Lower leg skin (tissue), 4 donors: Measurements from ENCODE around the gene IGFBP7. TPM values are rescaled to one million over a fixed set of nuclear protein-coding genes. Genes with fewer than 3 reads are reported as not detected.

Source experiments
- DNase-seq, 2 donors: peaks; one replicate each; pipeline ENCODE4 v3.0.0-alpha.2; 2019; ENCODE audit warnings: low spot score in 2 of 2
- H3K4me3 ChIP-seq: fragments of 200-600 bp; sonication (generic); 2 replicates; pipeline ENCODE4 v1.5.1; 2017; ENCODE audit warnings: mild to moderate bottlenecking, low read depth; ENCODE audit not compliant: poor library complexity, severe bottlenecking
- CTCF ChIP-seq, 3 donors: fragments of 450-650 bp; IDR thresholded peaks; one replicate each; pipeline ENCODE4 v1.5.1; 2016; ENCODE audit warnings: antibody characterized with exemption in 3 of 3, mild to moderate bottlenecking in 3 of 3, moderate library complexity in 2 of 3
- POLR2A ChIP-seq, 2 donors: fragments of 450-650 bp; IDR thresholded peaks; one replicate each; pipeline ENCODE4 v1.6.1; 2016 to 2017; ENCODE audit warnings: antibody characterized with exemption in 2 of 2, mild to moderate bottlenecking in 1 of 2, moderate library complexity in 1 of 2
- WGBS, 2 donors: methylation state at CpG; one replicate each; pipeline ENCODE4 v1.1.5; 2018; 5-methylcytosine and 5-hydroxymethylcytosine counted together
- intact Hi-C: fragments of 100-400 bp; cut with DNase I; formaldehyde crosslinking; loops from one replicate; pipeline ENCODE4 v1.15.0; 2023; ENCODE audit warnings: low total_unique reads
- total RNA-seq, 4 donors: library from RNA; depleted of rRNA; stranded (reverse); fragments of >200 nt; gene quantifications; one replicate each; pipeline ENCODE4 v1.1.0, GENCODE V29; 2016

Gene IGFBP7
- total RNA-seq, 4 donors from 2014 or later: 122 to 324 (median 168) TPM

GRCh38 chr4:57148831-57149505, 38.8 kb upstream of the IGFBP7 start:
- WGBS, 2 donors: 56 to 69% methylated on average over 1 of the region's 1 CpG
- no peak for DNase-seq
- no peak for TF ChIP-seq POLR2A (IDR thresholded peaks at IDR 0.05)
- TF ChIP-seq CTCF (IDR thresholded peaks at IDR 0.05): no peak
- no peak overlapping the region for H3K4me3 ChIP-seq
- intact Hi-C loops: no loop called here

GRCh38 chr4:57148177-57148576, 38.0 kb upstream of the IGFBP7 start:
- no peak for DNase-seq
- H3K4me3 ChIP-seq: no peak overlapping the region
- intact Hi-C loops: no loop called here
- no peak for TF ChIP-seq CTCF (IDR thresholded peaks at IDR 0.05)
- no peak for TF ChIP-seq POLR2A (IDR thresholded peaks at IDR 0.05)
- 94 to 100% methylated on average over 1 of the region's 1 CpG for WGBS, 2 donors

- WGBS, 2 donors: 69 to 78% methylated on average over 9 of the region's 9 CpGs
Measured at GRCh38 chr4:57147335-57148060, 37.3 kb upstream of the IGFBP7 start.

GRCh38 chr4:57146444-57146843, 36.3 kb upstream of the IGFBP7 start:
- DNase-seq: no peak
- intact Hi-C loops: no loop called here
- no peak for TF ChIP-seq POLR2A (IDR thresholded peaks at IDR 0.05)
- TF ChIP-seq CTCF (IDR thresholded peaks at IDR 0.05): no peak
- 86 to 88% methylated on average over 4 of the region's 4 CpGs for WGBS, 2 donors
- no peak overlapping the region for H3K4me3 ChIP-seq

More at GRCh38 chr4:57147335-57148060, 37.3 kb upstream of the IGFBP7 start:
- intact Hi-C loops: no loop called here
- DNase-seq: no peak
- no peak for TF ChIP-seq POLR2A (IDR thresholded peaks at IDR 0.05)
- TF ChIP-seq CTCF (IDR thresholded peaks at IDR 0.05): no peak
- H3K4me3 ChIP-seq: no peak overlapping the region

GRCh38 chr4:57144466-57144865, 34.3 kb upstream of the IGFBP7 start:
- 99 to 100% methylated on average over 2 of the region's 2 CpGs for WGBS, 2 donors
- intact Hi-C loops: no loop called here
- no peak overlapping the region for H3K4me3 ChIP-seq
- DNase-seq: no peak
- no peak for TF ChIP-seq POLR2A (IDR thresholded peaks at IDR 0.05)
- no peak for TF ChIP-seq CTCF (IDR thresholded peaks at IDR 0.05)
